Renal cortical epithelial cell (primary cell): Measurements from ENCODE around the gene RAPGEF2. TPM values are rescaled to one million over a fixed set of nuclear protein-coding genes. Genes with fewer than 3 reads are reported as not detected.
"Not testable (repeated sequence)": the region's sequence is repeated elsewhere in the genome, so short reads cannot be mapped to it uniquely, and the experiment has no call there.

ENCODE experiments used
- DNase-seq: peaks from one replicate; pipeline ENCODE4 v3.0.0-alpha.2; 2011; ENCODE audit warnings: low read depth
- total RNA-seq: library from RNA; depleted of rRNA; stranded (reverse); fragments of >200 nt; gene quantifications from 2 replicates; pipeline ENCODE4 v1.2.3, GENCODE V29; 2014

The RAPGEF2 gene
- total RNA-seq, 1 donor from 2014 or later, result 66.9 TPM

DNA sequence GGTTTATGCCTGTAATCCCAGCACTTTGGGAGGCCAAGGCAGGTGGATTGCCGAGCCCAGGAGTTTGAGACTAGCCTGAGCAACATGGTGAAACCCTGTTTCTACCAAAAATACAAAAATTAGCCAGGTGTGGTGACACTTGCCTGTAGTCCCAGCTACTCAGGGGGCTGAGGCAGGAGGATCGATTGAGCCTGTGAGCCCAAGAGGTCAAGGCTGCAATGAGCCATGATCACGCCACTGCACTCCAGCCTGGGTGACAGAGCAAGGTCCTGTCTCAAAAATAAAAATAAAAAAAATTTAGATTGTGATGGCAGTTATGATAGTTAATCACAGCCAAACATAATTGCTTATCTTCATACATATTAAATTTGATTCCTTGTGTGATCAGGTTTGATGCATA is 58.6 kb downstream of the RAPGEF2 start:
- not testable (repeated sequence) for DNase-seq

DNA sequence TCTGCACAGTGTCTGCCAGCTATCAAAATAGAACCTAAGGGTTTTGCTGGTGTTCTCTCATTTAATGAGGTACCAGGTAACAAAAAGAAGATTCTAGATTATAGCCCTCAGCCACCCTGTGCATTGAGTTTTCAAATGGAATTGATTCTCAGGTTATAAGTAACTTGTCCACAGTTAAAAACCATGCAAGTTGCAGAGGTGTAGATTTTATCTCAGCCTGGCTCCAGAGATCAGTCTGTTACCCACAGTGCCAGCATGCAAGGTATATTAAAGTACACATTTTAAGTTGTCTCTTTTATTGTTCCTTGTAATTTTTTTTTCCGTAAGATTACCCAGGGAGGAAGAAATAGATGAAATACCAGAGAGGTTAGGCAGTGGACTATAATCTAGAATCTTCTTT is 59.7 kb downstream of the RAPGEF2 start:
- DNase-seq, result no peak

GRCh38 chr4:159163521-159163920 is 60.6 kb downstream of the RAPGEF2 start:
- DNase-seq, result no peak

- no peak for DNase-seq
Measured at GRCh38 chr4:159169404-159170302, 66.8 kb downstream of the RAPGEF2 start.

- peak; percentile 53 for DNase-seq
Measured at GRCh38 chr4:159171287-159171686, 68.4 kb downstream of the RAPGEF2 start.

DNA sequence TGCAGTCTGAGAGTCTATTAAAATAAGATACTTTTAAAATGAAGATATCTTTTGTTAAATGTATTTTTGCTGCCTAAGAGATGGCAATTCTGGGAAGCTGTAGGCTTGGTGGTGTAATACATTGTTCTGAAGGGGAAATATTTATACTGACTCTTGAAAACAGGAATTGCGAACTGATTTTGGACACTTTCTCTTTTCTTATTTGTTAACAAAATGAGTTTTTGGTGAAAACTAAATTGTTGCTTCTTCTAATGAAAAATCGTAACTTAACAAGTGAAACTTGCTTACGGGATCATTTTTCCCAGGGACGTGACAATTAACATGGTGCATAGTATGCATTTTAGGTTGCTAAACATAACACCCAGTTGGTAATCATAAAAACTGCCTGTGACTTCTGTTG is 71.0 kb downstream of the RAPGEF2 start:
- no peak for DNase-seq

DNA sequence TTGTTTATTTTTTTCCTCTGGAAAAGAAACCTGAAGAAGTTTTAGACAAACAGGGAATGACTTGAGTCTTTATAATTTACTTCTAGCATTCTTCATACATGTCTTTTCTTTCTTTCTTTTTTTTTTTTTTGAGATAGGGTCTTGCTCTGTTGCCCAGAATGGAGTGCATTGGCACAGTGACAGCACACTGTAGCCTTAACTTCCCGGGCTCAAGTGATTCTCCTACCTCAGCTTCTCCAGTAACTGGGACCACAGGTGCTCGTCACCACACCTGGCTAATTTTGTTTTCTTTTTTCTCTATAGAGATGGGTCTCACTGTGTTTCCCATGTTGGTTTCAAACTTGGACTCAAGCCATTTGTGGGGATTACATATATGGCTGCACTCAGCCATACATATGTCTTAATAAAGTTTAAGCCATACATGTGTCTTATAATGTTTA is 71.8 kb downstream of the RAPGEF2 start:
- no peak for DNase-seq

- peak; percentile 77 for DNase-seq
Measured at GRCh38 chr4:159175085-159175988, 72.5 kb downstream of the RAPGEF2 start.

GRCh38 chr4:159175989-159176375 is 73.1 kb downstream of the RAPGEF2 start:
- DNase-seq, result no peak

- DNase-seq, result no peak
Measured at GRCh38 chr4:159177265-159178150, 74.6 kb downstream of the RAPGEF2 start.

GRCh38 chr4:159178151-159178546 is 75.3 kb downstream of the RAPGEF2 start:
- DNase-seq, result no peak

DNA sequence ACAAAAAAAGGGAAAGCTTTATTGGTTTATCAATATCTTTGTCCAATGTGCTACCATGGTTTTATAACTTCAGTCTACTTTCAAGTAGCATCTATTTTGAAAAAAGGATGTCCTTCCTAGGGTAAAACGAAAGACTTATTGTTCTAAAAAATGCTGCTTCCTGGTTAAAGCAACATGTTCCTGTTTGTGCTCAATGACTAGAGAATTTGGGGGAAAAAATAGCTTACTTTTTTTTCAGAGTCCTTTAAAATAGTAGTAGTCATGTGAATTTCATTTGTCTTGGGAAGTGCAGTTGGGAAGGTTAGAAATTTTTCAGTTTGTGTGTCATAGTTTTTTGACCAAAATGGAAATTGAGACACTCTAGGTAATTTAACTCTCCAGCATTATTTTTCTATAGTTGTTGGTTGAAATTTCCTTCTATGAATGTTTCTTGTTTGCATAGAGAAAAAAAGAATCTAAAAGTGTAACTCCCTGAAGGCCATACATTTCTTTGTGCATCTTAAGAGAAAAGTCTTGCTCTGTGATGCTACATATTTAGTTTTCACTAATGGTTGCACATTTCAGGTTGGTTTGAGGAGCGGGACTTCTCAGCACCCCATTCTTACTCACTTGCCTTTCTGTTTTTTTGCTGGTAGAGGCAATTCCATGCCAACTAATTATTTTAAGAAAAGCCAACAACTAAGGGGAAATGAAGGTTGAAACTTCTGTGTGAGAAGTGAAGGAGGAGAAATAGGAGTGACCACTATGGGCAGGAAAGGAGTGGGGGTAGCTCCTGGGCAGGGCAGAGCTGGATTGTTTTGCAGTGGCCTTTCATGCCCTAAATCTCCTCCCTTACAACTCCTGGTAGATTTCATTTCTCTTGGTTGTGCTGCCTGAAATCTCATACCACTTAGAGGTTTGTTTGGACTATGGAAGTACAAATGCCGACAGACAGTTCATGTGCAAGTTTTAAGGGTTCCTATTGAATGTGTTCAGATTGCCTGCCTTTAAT is 76.4 kb downstream of the RAPGEF2 start:
- no peak for DNase-seq

GRCh38 chr4:159183885-159184605 is 81.2 kb downstream of the RAPGEF2 start:
- DNase-seq, result not testable (repeated sequence)

DNA sequence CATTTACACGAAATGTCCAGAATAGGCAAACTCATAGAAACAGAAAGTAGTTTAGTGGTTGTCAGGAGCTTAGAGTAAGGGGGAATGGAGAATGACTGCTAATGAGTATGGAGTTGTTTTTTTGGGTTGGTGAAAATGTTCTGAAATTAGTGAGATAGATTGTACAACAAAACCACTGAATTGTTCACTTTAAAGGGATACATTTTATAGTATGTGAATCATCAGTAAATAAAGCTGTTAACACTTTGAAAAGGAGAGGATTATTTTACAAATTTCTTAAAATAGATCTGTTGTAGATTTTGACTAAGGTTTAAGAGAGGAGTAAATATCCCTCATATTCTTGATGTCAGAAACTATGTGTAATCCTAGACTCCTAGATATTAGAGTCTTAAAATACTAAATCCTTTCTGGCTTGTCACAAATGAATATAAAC is 82.7 kb downstream of the RAPGEF2 start:
- DNase-seq, result peak; percentile 14

- DNase-seq, result no peak
Measured at GRCh38 chr4:159188646-159189045, 85.8 kb downstream of the RAPGEF2 start.

GRCh38 chr4:159190651-159191050 is 87.8 kb downstream of the RAPGEF2 start:
- DNase-seq, result no peak

GRCh38 chr4:159191989-159192388 is 89.1 kb downstream of the RAPGEF2 start:
- peak; percentile 63 for DNase-seq

- no peak for DNase-seq
Measured at GRCh38 chr4:159193046-159193620, 90.3 kb downstream of the RAPGEF2 start.

GRCh38 chr4:159195361-159195769 is 92.5 kb downstream of the RAPGEF2 start:
- DNase-seq, result no peak
